Ishikawa (cell line): Measurements from ENCODE around the gene SPRING1.
A peak's percentile ranks its signal among the peaks of the same experiment; 100 is the strongest.

Source experiments
- CEBPB ChIP-seq: IDR thresholded peaks from 2 replicates; pipeline ENCODE4 v1.6.1; 2012
- CREB1 ChIP-seq: IDR thresholded peaks from 2 replicates; pipeline ENCODE4 v1.6.1; 2012; ENCODE audit warnings: low read depth
- EGR1 ChIP-seq: IDR thresholded peaks from 2 replicates; pipeline ENCODE4 v1.6.1; 2012
- EP300 ChIP-seq: IDR thresholded peaks from 2 replicates; pipeline ENCODE4 v1.6.1; 2012; ENCODE audit warnings: borderline replicate concordance
- FOXM1 ChIP-seq: IDR thresholded peaks from 2 replicates; pipeline ENCODE4 v1.6.1; 2012; ENCODE audit warnings: low read depth, borderline replicate concordance
- NFIC ChIP-seq: IDR thresholded peaks from 2 replicates; pipeline ENCODE4 v1.6.1; 2012
- RAD21 ChIP-seq: IDR thresholded peaks from 2 replicates; pipeline ENCODE4 v1.6.1; 2012; ENCODE audit warnings: low read depth
- TAF1 ChIP-seq: IDR thresholded peaks from 2 replicates; pipeline ENCODE4 v1.6.1; 2012; ENCODE audit warnings: low read depth, mild to moderate bottlenecking
- TCF12 ChIP-seq: IDR thresholded peaks from 2 replicates; pipeline ENCODE4 v1.6.1; 2012; ENCODE audit warnings: low read depth
- TEAD4 ChIP-seq: IDR thresholded peaks from 2 replicates; pipeline ENCODE4 v1.6.1; 2012
- YY1 ChIP-seq: IDR thresholded peaks from 2 replicates; pipeline ENCODE4 v1.6.1; 2012; ENCODE audit warnings: low read depth
- ZBTB7A ChIP-seq: IDR thresholded peaks from 2 replicates; pipeline ENCODE4 v1.6.1; 2012; ENCODE audit warnings: low read depth
- TF ChIP-seq, protein P1 (sequence below): IDR thresholded peaks from 2 replicates; pipeline ENCODE4 v1.6.1; 2012
- TF ChIP-seq, protein P2 (sequence below): IDR thresholded peaks from 2 replicates; pipeline ENCODE4 v1.6.1; 2012; ENCODE audit warnings: low read depth, mild to moderate bottlenecking

- TF ChIP-seq EP300: no peak
- TF ChIP-seq, protein P1, sequence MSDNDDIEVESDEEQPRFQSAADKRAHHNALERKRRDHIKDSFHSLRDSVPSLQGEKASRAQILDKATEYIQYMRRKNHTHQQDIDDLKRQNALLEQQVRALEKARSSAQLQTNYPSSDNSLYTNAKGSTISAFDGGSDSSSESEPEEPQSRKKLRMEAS: no peak
- TF ChIP-seq RAD21: peak; percentile 70
- TF ChIP-seq FOXM1: no peak
- no peak for TF ChIP-seq ZBTB7A
- TF ChIP-seq TEAD4: no peak
- no peak for TF ChIP-seq CREB1
- no peak for TF ChIP-seq CEBPB
- no peak for TF ChIP-seq YY1
- TF ChIP-seq TAF1: no peak
- TF ChIP-seq, protein P2, sequence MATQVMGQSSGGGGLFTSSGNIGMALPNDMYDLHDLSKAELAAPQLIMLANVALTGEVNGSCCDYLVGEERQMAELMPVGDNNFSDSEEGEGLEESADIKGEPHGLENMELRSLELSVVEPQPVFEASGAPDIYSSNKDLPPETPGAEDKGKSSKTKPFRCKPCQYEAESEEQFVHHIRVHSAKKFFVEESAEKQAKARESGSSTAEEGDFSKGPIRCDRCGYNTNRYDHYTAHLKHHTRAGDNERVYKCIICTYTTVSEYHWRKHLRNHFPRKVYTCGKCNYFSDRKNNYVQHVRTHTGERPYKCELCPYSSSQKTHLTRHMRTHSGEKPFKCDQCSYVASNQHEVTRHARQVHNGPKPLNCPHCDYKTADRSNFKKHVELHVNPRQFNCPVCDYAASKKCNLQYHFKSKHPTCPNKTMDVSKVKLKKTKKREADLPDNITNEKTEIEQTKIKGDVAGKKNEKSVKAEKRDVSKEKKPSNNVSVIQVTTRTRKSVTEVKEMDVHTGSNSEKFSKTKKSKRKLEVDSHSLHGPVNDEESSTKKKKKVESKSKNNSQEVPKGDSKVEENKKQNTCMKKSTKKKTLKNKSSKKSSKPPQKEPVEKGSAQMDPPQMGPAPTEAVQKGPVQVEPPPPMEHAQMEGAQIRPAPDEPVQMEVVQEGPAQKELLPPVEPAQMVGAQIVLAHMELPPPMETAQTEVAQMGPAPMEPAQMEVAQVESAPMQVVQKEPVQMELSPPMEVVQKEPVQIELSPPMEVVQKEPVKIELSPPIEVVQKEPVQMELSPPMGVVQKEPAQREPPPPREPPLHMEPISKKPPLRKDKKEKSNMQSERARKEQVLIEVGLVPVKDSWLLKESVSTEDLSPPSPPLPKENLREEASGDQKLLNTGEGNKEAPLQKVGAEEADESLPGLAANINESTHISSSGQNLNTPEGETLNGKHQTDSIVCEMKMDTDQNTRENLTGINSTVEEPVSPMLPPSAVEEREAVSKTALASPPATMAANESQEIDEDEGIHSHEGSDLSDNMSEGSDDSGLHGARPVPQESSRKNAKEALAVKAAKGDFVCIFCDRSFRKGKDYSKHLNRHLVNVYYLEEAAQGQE: no peak
- no peak for TF ChIP-seq TCF12
- TF ChIP-seq NFIC: no peak
- no peak for TF ChIP-seq EGR1
Measured at GRCh38 chr12:116708826-116709756, 28.8 kb downstream of the SPRING1 start.
